Skeletal muscle satellite cell (primary cell): ENCODE measurements around the gene TRIML1.

Experiments used
- H3K27me3 ChIP-seq: 2 replicates; pipeline ENCODE4 v1.7.0; 2013; ENCODE audit warnings: low read length; ENCODE audit not compliant: control insufficient read depth, insufficient read depth
- H3K36me3 ChIP-seq: 2 replicates; pipeline ENCODE4 v1.7.0; 2013; ENCODE audit warnings: mild to moderate bottlenecking, control low read depth, low read length; ENCODE audit not compliant: insufficient read depth
- H3K4me1 ChIP-seq: 2 replicates; pipeline ENCODE4 v1.7.0; 2013; ENCODE audit warnings: low read length; ENCODE audit not compliant: control insufficient read depth, insufficient read depth
- H3K4me2 ChIP-seq: 2 replicates; pipeline ENCODE4 v1.7.0; 2013; ENCODE audit warnings: mild to moderate bottlenecking, low read length
- H3K4me3 ChIP-seq: 2 replicates; pipeline ENCODE4 v1.7.0; 2013; ENCODE audit warnings: low read length
- H3K9ac ChIP-seq: 2 replicates; pipeline ENCODE4 v1.7.0; 2013; ENCODE audit warnings: mild to moderate bottlenecking, low read depth, low read length, moderate library complexity
- H3K9me3 ChIP-seq: replicated peaks from 2 replicates; pipeline ENCODE4 v1.7.0; 2013; ENCODE audit warnings: mild to moderate bottlenecking, control low read depth, low read length

The TRIML1 gene

DNA sequence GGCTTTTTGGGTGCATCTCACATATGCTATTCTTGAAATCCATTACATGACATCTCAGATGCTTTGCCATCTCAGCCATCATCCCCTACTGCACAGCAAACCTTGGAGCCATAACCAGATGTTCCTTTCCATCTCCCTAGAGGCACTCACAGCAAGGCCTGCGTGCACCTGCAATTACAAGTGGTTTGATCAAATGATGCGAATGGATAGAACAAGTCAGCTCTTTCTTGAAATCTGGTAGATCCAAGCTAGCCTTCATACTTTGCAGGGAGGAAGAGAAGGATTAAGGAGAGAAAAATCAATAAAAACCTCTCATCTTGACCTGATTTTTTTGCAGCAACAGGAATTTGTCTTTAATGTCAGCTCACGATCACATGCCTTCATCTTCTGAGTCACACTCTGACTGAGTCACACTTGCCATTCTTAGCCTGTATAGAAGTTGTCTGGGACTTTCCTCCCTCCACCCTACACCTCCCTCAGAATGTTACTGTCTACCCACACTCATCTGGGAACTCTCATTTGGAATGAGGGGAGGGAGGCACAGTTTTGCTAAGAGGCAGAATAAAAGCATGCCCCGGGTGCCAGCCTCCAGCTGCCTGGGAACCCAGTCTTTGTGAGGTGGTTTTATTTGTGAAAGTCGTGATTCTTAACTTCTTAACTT lies 11.9 kb upstream of the TRIML1 start:
- Histone ChIP-seq H3K4me1 (no peaks in the 10 kb centered on the region), H3K9me3 (no peaks in the 10 kb centered on the region), H3K4me2 (no peak overlapping the region), H3K4me3 (no peak overlapping the region), H3K9ac (no peak overlapping the region), H3K27me3 (no peaks in the 10 kb centered on the region), H3K36me3 (no peaks in the 10 kb centered on the region)

DNA sequence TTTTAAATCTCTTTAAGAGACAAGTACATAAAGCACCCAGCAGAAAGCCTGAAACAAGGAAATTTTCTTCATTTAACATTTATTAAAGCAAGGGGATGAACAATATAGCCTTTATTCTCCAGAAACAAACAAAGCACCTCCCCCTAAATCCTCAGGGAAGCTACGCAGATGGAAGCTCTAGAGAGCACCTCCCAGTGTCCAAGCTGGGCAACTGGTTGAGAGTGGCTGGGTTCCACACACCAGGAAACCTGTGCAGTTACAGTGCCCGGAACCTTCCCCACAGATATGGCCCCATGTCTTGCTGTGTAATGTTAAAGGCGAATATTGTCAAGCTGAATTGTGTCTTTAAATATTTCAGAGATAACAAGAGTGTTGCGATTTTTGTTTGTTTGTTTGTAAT lies 8.9 kb upstream of the TRIML1 start:
- Histone ChIP-seq H3K36me3 (no peaks in the 10 kb centered on the region), H3K9ac (no peak overlapping the region), H3K27me3 (no peaks in the 10 kb centered on the region), H3K4me3 (no peak overlapping the region), H3K9me3 (no peaks in the 10 kb centered on the region), H3K4me2 (no peak overlapping the region), H3K4me1 (no peaks in the 10 kb centered on the region)

DNA sequence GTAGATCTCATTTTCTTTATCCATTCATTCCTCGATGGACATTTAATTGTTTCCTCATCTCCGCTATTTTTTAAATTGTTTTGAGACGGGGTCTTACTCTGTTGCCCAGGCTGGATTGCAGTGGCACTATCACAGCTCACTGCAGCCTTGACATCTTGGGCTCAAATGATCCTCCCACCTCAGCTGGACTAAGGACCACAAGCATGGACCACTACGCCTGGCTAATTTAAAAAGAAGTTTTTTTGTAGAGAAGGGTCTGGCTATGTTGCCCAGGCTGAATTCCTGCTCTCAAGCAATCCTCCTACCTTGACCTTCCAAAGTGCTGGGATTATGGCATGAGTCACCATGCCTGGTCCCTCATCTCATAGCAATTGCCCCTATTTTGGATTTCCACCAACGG lies 7.0 kb upstream of the TRIML1 start:
- Histone ChIP-seq H3K36me3 (no peaks in the 10 kb centered on the region), H3K4me3 (no peak overlapping the region), H3K9ac (no peak overlapping the region), H3K9me3 (no peaks in the 10 kb centered on the region), H3K4me2 (no peak overlapping the region), H3K27me3 (no peaks in the 10 kb centered on the region), H3K4me1 (no peaks in the 10 kb centered on the region)

GRCh38 chr4:188138227-188138626 lies 1.0 kb upstream of the TRIML1 start:
- Histone ChIP-seq H3K4me3 (no peak overlapping the region), H3K27me3 (no peaks in the 10 kb centered on the region), H3K4me2 (no peak overlapping the region), H3K36me3 (no peaks in the 10 kb centered on the region), H3K4me1 (no peaks in the 10 kb centered on the region), H3K9ac (no peak overlapping the region), H3K9me3 (peaks cover 3% of the 10 kb centered on the region)

GRCh38 chr4:188139671-188140070 lies 430 bp downstream of the TRIML1 start:
- peaks cover 3% of the 10 kb centered on the region for H3K9me3 ChIP-seq
- H3K4me2 ChIP-seq: no peak overlapping the region
- H3K27me3 ChIP-seq: no peaks in the 10 kb centered on the region
- H3K4me3 ChIP-seq: no peak overlapping the region
- H3K36me3 ChIP-seq: no peaks in the 10 kb centered on the region
- H3K4me1 ChIP-seq: no peaks in the 10 kb centered on the region
- no peak overlapping the region for H3K9ac ChIP-seq

GRCh38 chr4:188143731-188144130 lies 4.5 kb downstream of the TRIML1 start:
- no peaks in the 10 kb centered on the region for H3K4me1 ChIP-seq
- H3K9ac ChIP-seq: no peak overlapping the region
- H3K36me3 ChIP-seq: no peaks in the 10 kb centered on the region
- H3K27me3 ChIP-seq: no peaks in the 10 kb centered on the region
- H3K4me3 ChIP-seq: no peak overlapping the region
- H3K4me2 ChIP-seq: no peak overlapping the region
- H3K9me3 ChIP-seq: peaks cover 10% of the 10 kb centered on the region

GRCh38 chr4:188145601-188146000 lies 6.4 kb downstream of the TRIML1 start:
- H3K27me3 ChIP-seq: no peaks in the 10 kb centered on the region
- H3K4me1 ChIP-seq: no peaks in the 10 kb centered on the region
- H3K4me2 ChIP-seq: no peak overlapping the region
- H3K9ac ChIP-seq: no peak overlapping the region
- H3K4me3 ChIP-seq: no peak overlapping the region
- H3K36me3 ChIP-seq: no peaks in the 10 kb centered on the region
- H3K9me3 ChIP-seq: peaks cover 6% of the 10 kb centered on the region

- H3K4me1 ChIP-seq: no peaks in the 10 kb centered on the region
- H3K36me3 ChIP-seq: no peaks in the 10 kb centered on the region
- H3K4me3 ChIP-seq: no peak overlapping the region
- no peak overlapping the region for H3K4me2 ChIP-seq
- no peaks in the 10 kb centered on the region for H3K27me3 ChIP-seq
- no peak overlapping the region for H3K9ac ChIP-seq
- H3K9me3 ChIP-seq: peaks cover 6% of the 10 kb centered on the region
Measured at GRCh38 chr4:188146618-188147017, 7.4 kb downstream of the TRIML1 start.

DNA sequence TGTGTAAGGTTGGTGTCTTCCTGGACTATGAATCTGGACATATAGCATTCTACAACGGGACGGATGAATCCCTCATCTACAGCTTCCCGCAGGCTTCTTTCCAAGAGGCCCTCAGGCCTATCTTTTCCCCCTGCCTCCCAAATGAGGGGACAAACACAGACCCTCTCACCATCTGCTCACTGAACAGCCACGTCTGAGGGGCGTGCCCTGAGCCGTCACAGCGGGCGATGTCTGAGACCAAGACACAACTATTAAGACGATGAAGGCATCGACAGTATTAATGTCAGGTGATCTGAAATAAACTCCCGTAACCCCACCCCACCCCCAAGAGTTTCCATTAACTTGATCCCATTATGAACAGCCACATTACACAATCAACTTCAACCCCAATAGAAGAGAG lies 7.9 kb downstream of the TRIML1 start:
- Histone ChIP-seq H3K4me1 (no peaks in the 10 kb centered on the region), H3K9ac (no peak overlapping the region), H3K9me3 (peaks cover 6% of the 10 kb centered on the region), H3K36me3 (no peaks in the 10 kb centered on the region), H3K4me2 (no peak overlapping the region), H3K4me3 (no peak overlapping the region), H3K27me3 (no peaks in the 10 kb centered on the region)

- no peaks in the 10 kb centered on the region for H3K36me3 ChIP-seq
- no peak overlapping the region for H3K9ac ChIP-seq
- no peaks in the 10 kb centered on the region for H3K4me1 ChIP-seq
- H3K9me3 ChIP-seq: peaks cover 6% of the 10 kb centered on the region
- H3K4me2 ChIP-seq: no peak overlapping the region
- H3K4me3 ChIP-seq: no peak overlapping the region
- H3K27me3 ChIP-seq: no peaks in the 10 kb centered on the region
Measured at GRCh38 chr4:188147776-188148175, 8.5 kb downstream of the TRIML1 start.

GRCh38 chr4:188154668-188155405 lies 15.6 kb downstream of the TRIML1 start:
- Histone ChIP-seq H3K27me3 (no peaks in the 10 kb centered on the region), H3K4me3 (no peak overlapping the region), H3K36me3 (no peaks in the 10 kb centered on the region), H3K4me1 (no peaks in the 10 kb centered on the region), H3K9ac (no peak overlapping the region), H3K4me2 (no peak overlapping the region), H3K9me3 (peaks cover 3% of the 10 kb centered on the region)

DNA sequence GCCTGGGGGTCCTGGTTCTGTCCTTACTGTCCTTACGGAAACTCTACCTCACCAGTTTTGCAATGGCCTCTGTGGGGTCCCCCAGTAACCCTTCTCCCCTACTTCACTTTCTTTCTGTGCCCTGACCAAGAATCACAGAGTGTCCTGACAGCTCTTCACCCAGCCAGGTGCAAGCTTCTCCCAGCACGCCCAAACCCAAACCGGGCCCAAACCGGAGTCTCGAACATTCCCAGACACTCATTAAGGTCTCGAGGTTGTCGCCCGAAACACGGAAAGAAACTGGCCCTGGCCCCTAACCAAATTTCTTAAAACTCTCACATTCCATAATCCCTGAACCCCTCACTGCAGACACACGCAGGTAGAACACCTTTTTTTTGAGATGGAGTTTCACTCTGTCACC lies 19.1 kb downstream of the TRIML1 start:
- Histone ChIP-seq H3K4me3 (no peak overlapping the region), H3K4me1 (no peaks in the 10 kb centered on the region), H3K9me3 (peaks cover 3% of the 10 kb centered on the region), H3K9ac (no peak overlapping the region), H3K4me2 (no peak overlapping the region), H3K36me3 (no peaks in the 10 kb centered on the region), H3K27me3 (no peaks in the 10 kb centered on the region)
